Vagina (tissue), 2 donors: ENCODE results near the gene ESRRG. TPM values are rescaled to one million over a fixed set of nuclear protein-coding genes. Genes with fewer than 3 reads are reported as not detected.

ENCODE experiments used
- DNase-seq, 2 donors: peaks; one replicate each; pipeline ENCODE4 v3.0.0-alpha.2; 2017; ENCODE audit errors: extremely low spot score in 2 of 2
- H3K27ac ChIP-seq: fragments of 200-600 bp; sonication (generic); one replicate; pipeline ENCODE4 v1.5.1; 2019
- H3K27me3 ChIP-seq: fragments of 200-600 bp; sonication (generic); one replicate; pipeline ENCODE4 v1.5.1; 2019
- H3K36me3 ChIP-seq, 2 donors: fragments of 200-600 bp; sonication (generic); one replicate each; pipeline ENCODE4 v1.5.1; 2017 to 2019
- H3K4me1 ChIP-seq: fragments of 200-600 bp; sonication (generic); one replicate; pipeline ENCODE4 v1.5.1; 2019
- H3K4me3 ChIP-seq, 2 donors: fragments of 200-600 bp; sonication (generic); 1 replicate in 1 of 2; 2 replicates in 1 of 2; pipeline ENCODE4 v1.5.1; 2016 to 2019
- H3K9me3 ChIP-seq: fragments of 200-600 bp; sonication (generic); one replicate; pipeline ENCODE4 v1.5.1; 2019
- CTCF ChIP-seq, 3 experiments: fragments of 450-650 bp in 2 of 3; fragments of 200-600 bp in 1 of 3; sonication (generic) in 1 of 3; IDR thresholded peaks; one replicate each; pipeline ENCODE4 v1.5.1; 2017 to 2019; ENCODE audit warnings: antibody characterized with exemption in 3 of 3, mild to moderate bottlenecking in 2 of 3, moderate library complexity in 2 of 3
- POLR2A ChIP-seq, 2 donors: fragments of 450-650 bp; IDR thresholded peaks; one replicate each; pipeline ENCODE4 v1.6.1; 2017; ENCODE audit warnings: antibody characterized with exemption in 2 of 2, mild to moderate bottlenecking in 2 of 2, moderate library complexity in 2 of 2
- POLR2AphosphoS5 ChIP-seq, 2 donors: sonication (generic); formaldehyde crosslinking; IDR thresholded peaks; one replicate each; pipeline ENCODE4 v1.9.0; 2017; ENCODE audit warnings: antibody characterized with exemption in 2 of 2, mild to moderate bottlenecking in 2 of 2, low read depth in 1 of 2; ENCODE audit not compliant: insufficient read depth in 1 of 2
- intact Hi-C: fragments of 100-400 bp; cut with DNase I; formaldehyde crosslinking; loops from one replicate; pipeline ENCODE4 v1.15.1; 2023
- total RNA-seq: library from RNA; depleted of rRNA; stranded (reverse); fragments of >200 nt; gene quantifications from one replicate; pipeline ENCODE4 v1.2.3, GENCODE V29; 2016

Gene ESRRG
- total RNA-seq, 1 donor from 2014 or later = 0.98 TPM

GRCh38 chr1:216643176-216643575, 80.1 kb downstream of the ESRRG start:
- no peaks in the 10 kb centered on the region for H3K4me1 ChIP-seq
- H3K36me3 ChIP-seq = no peaks in the 10 kb centered on the region
- H3K4me3 ChIP-seq = no peak overlapping the region
- no peak for TF ChIP-seq POLR2AphosphoS5 (IDR thresholded peaks at IDR 0.05; ENCODE audit: insufficient read depth in 1 of 2, low read depth in 1 of 2)
- no peak for TF ChIP-seq CTCF (IDR thresholded peaks at IDR 0.05)
- TF ChIP-seq POLR2A (IDR thresholded peaks at IDR 0.05) = no peak
- intact Hi-C loops = no loop called here
- no peak overlapping the region for H3K27ac ChIP-seq
- no peaks in the 10 kb centered on the region for H3K9me3 ChIP-seq
- H3K27me3 ChIP-seq = no peaks in the 10 kb centered on the region
- DNase-seq = no peak

GRCh38 chr1:216641669-216642460, 81.4 kb downstream of the ESRRG start:
- intact Hi-C loops = no loop called here
- Histone ChIP-seq H3K27ac (no peak overlapping the region), H3K27me3 (no peaks in the 10 kb centered on the region), H3K36me3 (no peaks in the 10 kb centered on the region), H3K4me1 (no peaks in the 10 kb centered on the region), H3K4me3 (no peak overlapping the region), H3K9me3 (no peaks in the 10 kb centered on the region)
- DNase-seq = no peak
- TF ChIP-seq POLR2AphosphoS5 (IDR thresholded peaks at IDR 0.05; ENCODE audit: insufficient read depth in 1 of 2, low read depth in 1 of 2) (no peak), POLR2A (IDR thresholded peaks at IDR 0.05) (no peak), CTCF (IDR thresholded peaks at IDR 0.05) (no peak)

GRCh38 chr1:216640100-216640499, 83.1 kb downstream of the ESRRG start:
- no peak overlapping the region for H3K27ac ChIP-seq
- no peak for TF ChIP-seq CTCF (IDR thresholded peaks at IDR 0.05)
- no peak for TF ChIP-seq POLR2A (IDR thresholded peaks at IDR 0.05)
- H3K36me3 ChIP-seq = no peaks in the 10 kb centered on the region
- H3K4me1 ChIP-seq = no peaks in the 10 kb centered on the region
- intact Hi-C loops = no loop called here
- no peaks in the 10 kb centered on the region for H3K27me3 ChIP-seq
- no peak overlapping the region for H3K4me3 ChIP-seq
- no peaks in the 10 kb centered on the region for H3K9me3 ChIP-seq
- no peak for DNase-seq

GRCh38 chr1:216632980-216633379, 90.2 kb downstream of the ESRRG start:
- no peak overlapping the region for H3K4me3 ChIP-seq
- H3K27me3 ChIP-seq = no peaks in the 10 kb centered on the region
- intact Hi-C loops = no loop called here
- TF ChIP-seq CTCF (IDR thresholded peaks at IDR 0.05) (no peak), POLR2A (IDR thresholded peaks at IDR 0.05) (no peak), POLR2AphosphoS5 (IDR thresholded peaks at IDR 0.05; ENCODE audit: insufficient read depth in 1 of 2, low read depth in 1 of 2) (no peak)
- no peaks in the 10 kb centered on the region for H3K4me1 ChIP-seq
- DNase-seq = no peak
- no peaks in the 10 kb centered on the region for H3K36me3 ChIP-seq
- H3K27ac ChIP-seq = no peak overlapping the region
- no peaks in the 10 kb centered on the region for H3K9me3 ChIP-seq

GRCh38 chr1:216630532-216630931, 92.7 kb downstream of the ESRRG start:
- TF ChIP-seq POLR2AphosphoS5 (IDR thresholded peaks at IDR 0.05; ENCODE audit: insufficient read depth in 1 of 2, low read depth in 1 of 2) = no peak
- TF ChIP-seq POLR2A (IDR thresholded peaks at IDR 0.05) = no peak
- no peak for TF ChIP-seq CTCF (IDR thresholded peaks at IDR 0.05)
- intact Hi-C loops = no loop called here
- no peaks in the 10 kb centered on the region for H3K27me3 ChIP-seq
- H3K9me3 ChIP-seq = no peaks in the 10 kb centered on the region
- no peaks in the 10 kb centered on the region for H3K4me1 ChIP-seq
- no peak overlapping the region for H3K27ac ChIP-seq
- DNase-seq = no peak
- no peak overlapping the region for H3K4me3 ChIP-seq
- H3K36me3 ChIP-seq = no peaks in the 10 kb centered on the region
